Chondrocyte (in vitro differentiated cells): Measurements from ENCODE around the gene CABP5. TPM values are rescaled to one million over a fixed set of nuclear protein-coding genes. Genes with fewer than 3 reads are reported as not detected.
"Not testable (repeated sequence)": the region's sequence is repeated elsewhere in the genome, so short reads cannot be mapped to it uniquely, and the experiment has no call there.

Experiments
- DNase-seq: peaks from one replicate; pipeline ENCODE4 v3.0.0; 2021; ENCODE audit warnings: mixed read lengths, low spot score
- H3K27ac Mint-ChIP-seq: one replicate; pipeline ENCODE4 v1.8.0; 2021; ENCODE audit warnings: mild to moderate bottlenecking, moderate library complexity, mixed read lengths; ENCODE audit not compliant: unreplicated experiment
- H3K27me3 Mint-ChIP-seq: 2 replicates; pipeline ENCODE4 v1.8.0; 2021; ENCODE audit warnings: low read depth, mixed read lengths
- H3K36me3 Mint-ChIP-seq: 2 replicates; pipeline ENCODE4 v1.8.0; 2021; ENCODE audit warnings: low read depth, mixed read lengths
- H3K4me1 Mint-ChIP-seq: 2 replicates; pipeline ENCODE4 v1.8.0; 2021; ENCODE audit warnings: low read depth, mild to moderate bottlenecking, mixed read lengths
- H3K4me3 Mint-ChIP-seq: one replicate; pipeline ENCODE4 v1.8.0; 2021; ENCODE audit warnings: mild to moderate bottlenecking, moderate library complexity, mixed read lengths; ENCODE audit not compliant: unreplicated experiment
- H3K9me3 Mint-ChIP-seq: 2 replicates; pipeline ENCODE4 v1.8.0; 2021; ENCODE audit warnings: low read depth, mixed read lengths
- long read RNA-seq: library from polyadenylated mRNA; stranded (forward); transcript quantifications from one replicate; pipeline ENCODE4 v2.0.0, GENCODE V29; 2021
- total RNA-seq: library from RNA; stranded (reverse); gene quantifications from 3 replicates; pipeline ENCODE4 v1.2.1, GENCODE V29; 2021
- TF ChIP-seq, protein P1 (sequence below): fragments of 200-600 bp; sonication (generic); IDR thresholded peaks from 2 replicates; pipeline ENCODE4 v1.5.0; 2021; ENCODE audit warnings: antibody characterized with exemption, mild to moderate bottlenecking, moderate library complexity

Gene CABP5
- total RNA-seq: not detected in 3 replicates
- long read RNA-seq: 0 reads

DNA sequence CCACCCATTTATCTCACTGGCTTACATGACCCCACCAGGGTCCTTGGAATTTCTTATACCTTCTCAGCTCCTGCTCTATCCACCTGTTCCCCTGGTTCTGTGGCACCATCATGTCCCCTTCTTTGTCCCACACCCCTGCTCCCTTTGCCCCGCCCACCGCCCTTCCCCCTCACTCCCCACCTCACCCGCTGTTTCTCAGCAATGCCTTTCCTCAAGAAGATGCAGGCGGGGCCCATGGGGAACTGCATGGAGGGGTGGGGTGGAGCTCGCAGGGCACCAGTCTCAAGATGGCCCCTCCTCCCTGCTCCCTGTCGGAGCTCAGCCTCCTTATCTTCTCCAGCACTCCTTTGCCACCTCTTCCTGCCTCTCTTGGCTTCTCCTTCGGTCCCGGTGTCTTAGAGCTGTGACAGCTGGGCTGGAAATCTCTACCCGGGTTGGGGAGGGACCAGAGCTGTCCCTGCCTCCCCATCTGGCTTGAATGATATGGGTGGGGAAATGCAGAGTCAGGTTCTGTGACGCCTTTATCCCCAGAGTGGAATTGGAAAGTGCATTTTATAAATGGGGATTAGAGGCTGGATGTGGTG is at the start of gene CABP5:
CABP5 (minus strand) TSS at position 405 of the 584 bp plus-strand sequence; CDS start at position 248, 157 bp downstream.
- Mint-ChIP-seq H3K4me1 (no peaks in the 10 kb centered on the region), H3K27ac (no peak within 1 kb of the TSS), H3K36me3 (no peaks in the 10 kb centered on the region), H3K27me3 (peaks cover 8% of the 10 kb centered on the region), H3K4me3 (no peak within 1 kb of the TSS), H3K9me3 (peaks cover 9% of the 10 kb centered on the region)
- DNase-seq: no peak
- TF ChIP-seq, protein P1, sequence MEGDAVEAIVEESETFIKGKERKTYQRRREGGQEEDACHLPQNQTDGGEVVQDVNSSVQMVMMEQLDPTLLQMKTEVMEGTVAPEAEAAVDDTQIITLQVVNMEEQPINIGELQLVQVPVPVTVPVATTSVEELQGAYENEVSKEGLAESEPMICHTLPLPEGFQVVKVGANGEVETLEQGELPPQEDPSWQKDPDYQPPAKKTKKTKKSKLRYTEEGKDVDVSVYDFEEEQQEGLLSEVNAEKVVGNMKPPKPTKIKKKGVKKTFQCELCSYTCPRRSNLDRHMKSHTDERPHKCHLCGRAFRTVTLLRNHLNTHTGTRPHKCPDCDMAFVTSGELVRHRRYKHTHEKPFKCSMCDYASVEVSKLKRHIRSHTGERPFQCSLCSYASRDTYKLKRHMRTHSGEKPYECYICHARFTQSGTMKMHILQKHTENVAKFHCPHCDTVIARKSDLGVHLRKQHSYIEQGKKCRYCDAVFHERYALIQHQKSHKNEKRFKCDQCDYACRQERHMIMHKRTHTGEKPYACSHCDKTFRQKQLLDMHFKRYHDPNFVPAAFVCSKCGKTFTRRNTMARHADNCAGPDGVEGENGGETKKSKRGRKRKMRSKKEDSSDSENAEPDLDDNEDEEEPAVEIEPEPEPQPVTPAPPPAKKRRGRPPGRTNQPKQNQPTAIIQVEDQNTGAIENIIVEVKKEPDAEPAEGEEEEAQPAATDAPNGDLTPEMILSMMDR: no peak

DNA sequence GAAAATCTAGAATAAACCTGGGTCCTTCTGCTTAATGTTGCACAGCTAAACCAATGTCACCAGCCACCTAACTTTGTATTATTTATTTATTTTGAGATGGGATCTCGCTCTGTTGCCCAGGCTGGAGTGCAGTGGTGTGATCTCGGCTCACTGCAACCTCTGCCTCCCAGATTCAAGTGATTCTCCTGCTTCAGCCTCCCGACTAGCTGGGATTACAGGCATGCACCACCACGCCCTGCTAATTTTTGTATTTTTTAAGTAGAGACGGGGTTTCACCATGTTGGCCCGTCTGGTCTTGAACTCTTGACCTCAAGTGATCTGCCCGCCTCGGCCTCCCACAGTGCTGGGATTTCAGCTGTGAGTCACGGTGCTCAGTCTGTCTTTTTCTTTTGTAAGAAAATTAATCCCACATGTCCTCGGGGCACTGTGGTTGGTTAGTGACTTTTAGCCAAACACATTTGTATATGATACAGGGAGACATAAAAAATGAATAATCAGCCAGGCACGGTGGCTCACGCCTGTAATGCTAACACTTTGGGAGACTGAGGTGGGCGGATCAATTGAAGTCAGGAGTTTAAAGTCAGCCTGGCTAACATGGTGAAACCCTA is 47.3 kb upstream of the CABP5 start:
- Mint-ChIP-seq H3K27ac (peak overlapping the region; percentile 4), H3K27me3 (peaks cover 13% of the 10 kb centered on the region)

DNA sequence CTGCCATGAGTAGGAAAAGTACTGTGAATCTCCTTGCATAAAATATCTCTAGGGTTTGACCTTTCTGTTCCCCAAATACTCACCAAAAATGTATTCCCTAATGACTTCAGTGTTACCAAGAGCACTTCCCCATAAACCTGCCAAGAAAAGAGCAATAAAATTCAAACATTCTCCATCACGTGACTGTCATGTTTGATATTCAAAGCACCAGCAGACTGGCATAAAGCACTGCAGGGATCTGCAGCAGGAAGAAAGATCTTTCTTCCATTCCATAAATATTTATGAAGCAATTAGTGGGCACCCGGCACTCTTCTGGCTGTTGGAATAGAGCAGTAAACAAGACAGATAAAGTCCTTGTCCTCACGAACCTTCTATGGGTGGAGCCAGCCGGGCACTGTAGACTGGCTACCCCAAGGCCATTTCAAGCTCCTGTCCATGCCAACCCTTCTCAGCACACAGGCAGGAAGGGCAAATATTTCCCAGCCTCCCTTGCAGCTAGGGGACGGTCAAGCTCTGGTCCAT is 46.5 kb upstream of the CABP5 start:
- H3K4me3 Mint-ChIP-seq: no peak overlapping the region
- peaks cover 19% of the 10 kb centered on the region for H3K9me3 Mint-ChIP-seq
- peaks cover 4% of the 10 kb centered on the region for H3K4me1 Mint-ChIP-seq
- H3K27me3 Mint-ChIP-seq: peaks cover 10% of the 10 kb centered on the region
- TF ChIP-seq, protein P1: no peak
- peaks cover 12% of the 10 kb centered on the region for H3K36me3 Mint-ChIP-seq
- no peak overlapping the region for H3K27ac Mint-ChIP-seq
- DNase-seq: no peak

More for the DNA sequence above, 47.3 kb upstream of the CABP5 start:
- not testable (repeated sequence) for H3K4me3 Mint-ChIP-seq, H3K4me1 Mint-ChIP-seq, DNase-seq
- Mint-ChIP-seq H3K9me3 (peaks cover 19% of the 10 kb centered on the region), H3K36me3 (peaks cover 13% of the 10 kb centered on the region)

DNA sequence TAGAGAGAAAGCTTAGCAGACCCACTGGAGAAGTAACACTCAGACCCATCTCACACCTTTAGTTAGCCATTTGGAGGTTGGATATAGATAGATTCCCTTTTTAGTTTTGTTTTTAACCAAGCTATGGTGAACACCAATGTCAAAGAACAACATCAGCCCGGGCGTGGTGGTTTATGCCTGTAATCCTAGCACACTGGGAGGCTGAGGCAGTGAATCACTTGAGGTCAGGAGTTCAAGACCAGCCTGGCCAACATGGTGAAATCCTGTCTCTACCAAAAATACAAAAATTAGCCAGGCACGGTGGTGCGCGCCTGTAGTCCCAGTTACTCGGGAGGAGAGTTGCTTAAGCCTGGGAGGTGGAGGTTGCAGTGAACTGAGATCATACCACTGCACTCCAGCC is 45.1 kb upstream of the CABP5 start:
- not testable (repeated sequence) for H3K36me3 Mint-ChIP-seq, H3K4me3 Mint-ChIP-seq, H3K27ac Mint-ChIP-seq, DNase-seq, H3K4me1 Mint-ChIP-seq
- Mint-ChIP-seq H3K27me3 (peaks cover 11% of the 10 kb centered on the region), H3K9me3 (peaks cover 11% of the 10 kb centered on the region)

DNA sequence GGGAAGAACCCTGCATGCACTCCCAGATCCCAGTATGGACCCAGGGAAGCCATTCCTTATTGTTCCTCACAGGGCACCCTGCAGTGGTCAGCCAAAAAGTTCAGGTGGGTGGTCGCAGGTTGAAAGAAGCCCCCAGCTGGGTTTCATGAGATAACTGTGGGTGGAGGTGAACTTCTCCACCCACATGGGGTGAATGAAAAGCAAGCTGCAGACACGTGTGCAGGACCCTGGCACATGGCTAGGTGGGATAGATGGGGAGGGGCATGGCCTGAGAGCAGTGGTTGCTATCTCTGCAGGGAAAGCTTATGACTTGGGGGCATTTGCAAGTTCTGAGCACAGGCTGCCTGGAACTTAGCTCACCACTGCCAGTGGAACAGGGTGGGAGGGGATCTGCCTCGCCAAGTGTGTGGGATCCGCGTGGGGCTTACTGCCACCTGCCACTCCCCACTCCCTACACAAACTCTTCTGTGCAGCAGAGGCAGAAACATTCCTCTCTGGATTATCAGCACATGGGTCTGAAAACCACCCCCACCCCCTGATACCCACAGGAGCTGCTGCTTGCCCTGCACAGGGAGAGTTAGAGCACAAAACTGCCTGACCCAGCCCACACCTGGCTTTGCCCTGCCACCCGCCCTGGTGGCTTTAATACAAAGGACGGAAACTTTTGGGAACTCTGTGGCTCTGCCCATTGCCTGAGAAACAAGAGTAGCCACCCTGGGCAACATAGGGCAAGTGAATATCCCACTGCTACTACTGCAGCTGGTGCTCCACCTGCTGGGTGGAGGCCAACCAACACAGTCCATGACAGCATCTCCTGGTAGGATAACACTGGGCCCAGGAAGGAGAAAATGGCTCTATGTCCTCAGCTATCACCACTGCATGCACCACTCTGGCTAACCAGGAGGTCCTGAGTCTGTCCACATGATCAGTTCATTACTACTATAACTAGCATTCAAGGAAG is 42.3 kb upstream of the CABP5 start:
- Mint-ChIP-seq H3K4me3 (no peak overlapping the region), H3K27ac (no peak overlapping the region), H3K36me3 (peaks cover 2% of the 10 kb centered on the region)

More for the DNA sequence above, 42.3 kb upstream of the CABP5 start:
- TF ChIP-seq, protein P1: peak; percentile 23
- Mint-ChIP-seq H3K9me3 (peaks cover 3% of the 10 kb centered on the region), H3K4me1 (peaks cover under 1% of the 10 kb centered on the region), H3K27me3 (peaks cover 10% of the 10 kb centered on the region)
- DNase-seq: no peak
